GM18507 (cell line): Measurements from ENCODE around the gene OSBPL3.

Source experiments
- DNase-seq: peaks from one replicate; pipeline ENCODE4 v3.0.0; 2011; ENCODE audit warnings: low read depth; ENCODE audit not compliant: insufficient read length; ENCODE audit errors: extremely low spot score
- FAIRE-seq: peaks from 2 replicates; lab custom pipeline; 2011; peaks lifted over from hg19 to GRCh38; lab: Jason Lieb, UNC

Gene OSBPL3

DNA sequence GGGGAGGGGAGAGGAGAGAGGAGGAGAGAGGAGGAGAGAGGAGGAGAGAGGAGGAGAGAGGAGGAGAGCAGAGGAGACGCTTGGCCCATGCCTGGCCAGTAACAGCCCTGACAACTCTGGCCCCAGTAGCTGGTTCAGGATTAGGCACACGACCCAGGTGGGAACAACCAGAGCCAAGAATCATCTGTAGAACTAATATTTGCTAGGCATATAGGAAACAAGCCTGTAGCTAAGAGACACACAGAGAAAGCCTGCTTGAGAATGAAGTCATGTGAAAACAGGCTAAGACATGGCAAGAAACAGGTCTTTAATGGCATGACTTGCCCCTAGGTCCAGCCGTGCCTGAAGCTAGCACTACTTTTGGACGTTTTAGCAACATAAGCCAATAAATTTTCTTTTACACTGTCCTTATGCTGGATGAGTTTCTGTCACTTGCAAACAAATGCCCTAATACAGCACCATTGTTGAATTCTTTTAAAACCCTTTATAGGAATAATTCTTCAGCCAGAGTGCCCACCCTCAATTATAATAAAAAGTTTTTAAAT is 17.5 kb downstream of the OSBPL3 start:
- DNase-seq (no peak), FAIRE-seq (no peak)

DNA sequence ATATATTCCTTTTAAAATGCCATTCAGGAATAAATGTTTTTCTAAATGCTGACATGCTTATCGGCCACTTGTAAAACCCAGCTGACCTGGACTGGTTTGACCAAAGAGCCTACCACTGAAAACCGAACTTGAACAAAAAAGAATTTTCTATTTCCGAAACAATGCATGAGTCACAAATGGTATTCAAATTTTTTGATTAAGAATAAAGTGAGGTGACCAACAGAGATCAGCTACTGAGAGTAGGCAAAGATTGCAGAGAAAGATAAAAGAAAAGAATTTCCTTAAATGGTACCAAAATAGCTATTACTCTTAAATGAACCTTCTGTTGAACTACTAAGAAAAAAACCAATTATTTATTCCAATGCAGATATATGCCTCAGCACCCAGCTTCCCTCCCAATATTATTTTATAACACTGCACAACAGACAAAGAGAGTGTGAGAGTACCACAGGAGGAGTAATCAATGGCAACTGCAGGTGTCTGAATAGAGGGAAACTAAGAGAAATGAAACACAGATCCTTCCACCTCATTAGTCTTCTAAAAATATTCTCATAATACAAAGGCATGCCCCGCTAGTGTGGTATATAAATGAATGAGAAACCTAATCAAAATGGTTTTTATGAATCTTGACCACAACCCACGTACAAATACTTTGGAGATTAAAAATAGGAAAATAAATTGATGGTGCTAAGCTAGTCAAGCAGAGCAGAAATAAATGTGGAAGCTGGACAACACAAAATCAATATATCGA is 20.1 kb downstream of the OSBPL3 start:
- no peak for DNase-seq
- no peak for FAIRE-seq

DNA sequence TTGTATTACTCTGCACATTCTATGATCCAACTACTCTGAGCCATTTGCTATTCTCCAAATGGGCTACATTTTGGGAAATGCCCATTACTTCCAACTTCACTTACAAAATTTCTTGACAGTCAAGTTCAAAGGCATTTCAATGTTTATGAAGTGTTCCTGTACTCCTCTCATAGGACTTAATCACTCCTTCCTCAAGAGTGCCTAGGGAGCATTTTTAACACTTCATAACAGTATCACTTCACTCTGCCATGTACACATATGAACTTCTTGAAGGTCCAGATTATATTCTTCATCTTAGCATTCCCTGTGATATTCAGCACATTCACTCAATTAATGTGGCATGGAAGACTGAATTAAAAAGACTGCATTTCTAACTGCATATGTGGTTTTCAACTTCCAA is 21.6 kb downstream of the OSBPL3 start:
- FAIRE-seq (no peak), DNase-seq (no peak)

DNA sequence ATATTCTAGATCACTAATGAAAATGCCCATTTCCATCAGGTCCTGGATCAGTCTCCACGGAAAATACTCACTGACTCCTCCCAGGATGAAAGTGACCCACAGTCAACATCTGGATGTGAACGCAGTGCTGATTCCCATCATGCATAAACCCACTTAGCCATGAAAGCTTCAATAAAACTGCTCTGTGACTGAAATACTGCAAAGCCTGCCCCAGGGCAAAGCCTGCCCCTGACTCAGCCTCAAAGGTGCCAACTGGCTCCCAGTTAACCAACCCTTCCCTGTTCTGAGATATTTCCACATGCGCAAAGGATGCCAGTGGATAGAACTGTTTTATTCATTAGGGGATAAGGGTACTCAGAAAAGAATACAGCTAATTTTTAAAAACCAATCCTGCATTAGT is 24.0 kb downstream of the OSBPL3 start:
- no peak for FAIRE-seq
- DNase-seq = no peak

DNA sequence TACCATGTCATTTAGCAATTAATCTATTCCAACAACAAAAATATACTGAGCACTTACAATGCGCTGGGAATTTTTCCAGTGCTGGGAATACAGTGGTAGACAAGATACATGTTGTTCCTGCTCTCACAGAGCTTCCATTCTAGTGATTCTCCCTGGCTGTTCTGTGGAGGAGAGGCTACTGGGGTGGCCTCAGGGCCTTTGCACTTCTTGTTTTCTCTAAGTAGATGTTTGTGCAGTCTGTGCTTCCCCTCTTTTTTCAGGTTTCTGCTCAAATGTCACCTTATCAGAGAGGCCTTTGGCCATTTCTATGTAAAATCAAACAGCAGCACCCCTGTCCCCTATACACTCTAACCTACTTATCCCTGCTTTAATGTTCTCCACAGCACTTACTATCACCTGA is 24.7 kb downstream of the OSBPL3 start:
- DNase-seq = no peak
- no peak for FAIRE-seq

DNA sequence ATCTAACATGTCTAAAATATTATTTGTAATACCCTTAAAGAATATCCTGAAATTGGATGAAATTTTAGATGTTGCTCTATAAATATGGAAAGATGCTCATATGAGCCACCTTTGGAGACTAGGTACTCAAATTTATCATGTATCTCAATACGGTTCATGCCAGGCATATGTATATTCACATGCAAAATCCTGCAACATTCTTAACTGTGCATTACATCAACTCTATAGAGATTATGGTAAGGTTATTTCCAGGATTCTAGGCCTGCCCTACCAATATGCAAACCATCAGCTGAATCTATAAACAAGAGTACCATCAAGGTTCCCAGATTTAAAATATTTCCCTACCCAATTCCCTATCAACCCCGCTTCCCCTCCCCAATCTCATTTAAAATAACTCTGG is 27.5 kb downstream of the OSBPL3 start:
- DNase-seq = no peak
- no peak for FAIRE-seq

DNA sequence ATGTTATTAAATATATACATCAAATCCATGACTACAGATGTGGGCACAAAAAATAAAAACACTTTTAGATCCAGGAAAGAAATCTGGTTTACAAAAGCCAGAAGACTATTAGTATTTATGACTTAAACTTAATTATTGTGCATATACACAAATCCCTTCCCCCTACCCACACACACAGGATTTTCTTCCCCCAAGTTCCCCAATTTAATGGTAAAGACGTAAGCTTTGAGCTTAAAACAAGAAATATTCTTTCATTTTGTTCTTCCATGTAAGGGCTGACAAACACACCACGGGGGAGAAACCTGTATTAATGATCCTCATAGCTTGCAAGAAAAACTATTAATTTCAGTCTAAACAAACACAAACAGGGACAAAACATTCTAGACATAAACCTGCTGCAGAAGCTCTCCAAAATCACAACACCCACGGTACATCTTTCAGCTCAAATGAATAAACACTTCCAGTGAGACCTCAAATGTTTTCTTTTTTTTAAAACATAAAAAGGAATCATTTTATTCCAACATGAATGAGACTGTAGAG is 28.5 kb downstream of the OSBPL3 start:
- FAIRE-seq (no peak), DNase-seq (no peak)

DNA sequence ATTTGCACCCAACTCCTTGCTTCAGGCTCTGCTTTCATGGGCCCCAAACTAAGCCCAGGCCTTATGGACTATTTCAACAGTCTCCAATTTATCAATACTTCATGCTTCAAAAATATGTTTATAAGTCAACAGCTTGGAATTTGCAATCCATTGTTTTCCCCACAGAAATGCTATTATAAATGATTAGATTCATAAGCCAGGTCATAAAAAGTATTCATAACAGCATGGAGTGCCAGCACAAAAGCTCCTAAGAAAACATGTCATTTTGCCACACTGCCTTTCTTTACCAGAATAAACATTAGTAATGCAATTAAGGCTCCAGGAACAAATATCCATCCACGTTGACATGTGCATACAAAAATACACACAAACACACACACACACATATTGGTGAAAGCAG is 30.1 kb downstream of the OSBPL3 start:
- no peak for DNase-seq
- no peak for FAIRE-seq

DNA sequence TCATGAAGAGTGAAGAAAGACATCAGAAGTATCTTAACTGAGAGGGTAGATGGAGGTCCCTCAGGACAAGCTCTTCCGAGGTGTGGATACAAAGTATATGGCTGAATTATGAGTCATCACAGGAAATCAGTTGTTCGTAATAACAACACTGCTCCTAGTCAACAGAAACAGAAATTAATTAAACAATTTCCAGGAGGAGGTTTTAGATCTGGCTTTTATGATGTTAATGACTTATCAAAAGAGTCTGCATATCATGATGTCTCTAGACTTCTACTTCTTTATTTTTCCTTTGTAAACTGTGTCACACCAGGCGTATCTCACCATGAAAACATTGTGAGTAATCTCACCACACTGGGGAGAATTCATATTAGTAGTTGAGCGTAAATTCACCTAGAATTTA is 31.2 kb downstream of the OSBPL3 start:
- FAIRE-seq = no peak

DNA sequence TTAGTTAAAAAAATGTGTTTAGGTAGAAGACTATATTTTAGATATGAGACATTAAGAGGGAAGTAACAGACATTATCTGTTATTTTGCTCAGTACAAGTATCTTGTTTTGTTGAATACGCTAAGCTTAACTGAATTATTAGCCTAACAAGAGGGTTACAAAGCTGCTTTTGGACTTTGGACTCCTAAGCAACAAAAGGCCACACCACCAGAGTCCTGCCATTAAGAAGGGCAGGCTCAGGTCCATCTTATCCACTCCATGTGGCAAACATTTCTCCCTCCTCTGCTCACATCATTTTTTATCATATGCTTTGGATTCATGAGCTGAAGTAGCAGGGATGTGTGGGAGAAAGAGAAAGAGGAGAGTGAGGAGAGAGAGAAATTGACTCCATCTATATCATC is 33.5 kb downstream of the OSBPL3 start:
- FAIRE-seq (no peak), DNase-seq (no peak)

More for the DNA sequence above, 31.2 kb downstream of the OSBPL3 start:
- DNase-seq = no peak

DNA sequence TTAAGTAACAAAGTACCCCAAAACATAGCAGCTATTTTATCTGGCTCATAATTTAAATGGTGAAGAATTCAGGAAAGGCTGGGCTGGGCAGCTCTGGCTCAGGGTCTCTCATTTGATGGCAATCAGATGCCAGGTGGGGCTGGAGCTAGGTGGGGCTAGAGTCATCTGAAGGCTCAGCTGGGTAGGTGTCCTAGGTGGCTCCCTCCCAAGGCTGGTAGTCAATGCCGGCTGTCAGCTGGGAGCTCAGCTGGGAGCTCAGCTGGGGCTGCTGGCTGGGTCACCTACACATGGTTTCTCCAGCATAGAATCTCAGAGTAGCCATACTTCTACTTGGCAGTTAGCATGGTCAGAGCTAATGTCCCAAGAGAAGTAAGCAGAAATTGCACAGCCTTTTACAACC is 34.1 kb downstream of the OSBPL3 start:
- no peak for DNase-seq
- FAIRE-seq = no peak

DNA sequence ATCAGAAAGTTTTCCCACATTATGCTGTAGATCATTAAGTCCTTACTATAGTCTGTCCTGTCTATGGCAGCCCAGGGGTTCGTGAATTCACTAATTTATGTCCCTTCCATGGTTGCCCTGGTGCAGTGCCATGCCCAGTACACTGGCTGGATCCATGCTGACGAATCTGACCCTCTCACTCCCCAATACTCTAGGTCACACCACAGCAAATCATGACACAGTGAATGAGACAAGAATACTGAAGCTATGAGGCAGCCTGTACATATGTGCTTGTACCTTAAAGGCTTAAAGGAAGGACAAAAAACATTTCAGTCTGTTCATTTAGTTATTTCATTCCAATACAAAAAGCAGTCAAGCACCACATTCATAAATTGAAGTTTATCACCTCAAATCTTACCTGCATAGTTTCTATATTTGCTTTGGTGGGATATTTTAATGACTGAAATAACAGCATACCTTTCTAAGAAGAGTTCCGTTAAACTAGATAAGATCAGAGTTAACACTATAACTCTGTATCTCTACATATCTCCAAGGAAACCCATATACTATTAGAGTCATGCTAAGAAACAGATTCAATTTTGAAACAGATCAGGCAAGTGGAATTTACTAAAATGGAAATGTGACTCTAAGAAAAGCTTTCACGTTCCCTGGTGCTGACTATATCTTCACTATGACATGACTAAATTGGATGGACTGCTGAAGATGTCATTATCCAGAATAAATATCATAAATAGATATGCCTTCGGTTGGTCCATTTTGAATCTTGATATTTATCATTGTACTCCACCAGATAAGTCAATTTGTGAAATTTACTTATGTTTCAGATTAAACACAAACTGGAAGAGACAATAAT is 36.7 kb downstream of the OSBPL3 start:
- DNase-seq = no peak
- FAIRE-seq = no peak

DNA sequence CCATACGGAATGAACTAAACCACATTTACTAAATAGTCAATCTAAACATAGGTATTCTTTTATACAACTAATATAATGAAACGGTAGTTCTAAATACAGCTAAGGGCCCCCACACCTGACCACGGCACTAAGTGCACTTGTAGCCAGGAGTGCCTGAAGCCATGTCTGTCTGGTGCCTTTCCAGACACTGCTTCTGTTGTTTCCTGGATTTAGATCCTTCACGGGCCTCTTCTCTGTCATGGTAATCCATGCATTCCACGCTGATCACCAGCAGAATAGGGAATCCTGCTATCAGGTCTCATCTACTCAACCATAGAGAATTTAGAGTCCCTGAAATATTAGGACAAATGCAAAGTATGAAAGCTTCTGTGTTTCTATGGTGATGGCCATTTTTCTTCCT is 37.8 kb downstream of the OSBPL3 start:
- DNase-seq (no peak), FAIRE-seq (no peak)

DNA sequence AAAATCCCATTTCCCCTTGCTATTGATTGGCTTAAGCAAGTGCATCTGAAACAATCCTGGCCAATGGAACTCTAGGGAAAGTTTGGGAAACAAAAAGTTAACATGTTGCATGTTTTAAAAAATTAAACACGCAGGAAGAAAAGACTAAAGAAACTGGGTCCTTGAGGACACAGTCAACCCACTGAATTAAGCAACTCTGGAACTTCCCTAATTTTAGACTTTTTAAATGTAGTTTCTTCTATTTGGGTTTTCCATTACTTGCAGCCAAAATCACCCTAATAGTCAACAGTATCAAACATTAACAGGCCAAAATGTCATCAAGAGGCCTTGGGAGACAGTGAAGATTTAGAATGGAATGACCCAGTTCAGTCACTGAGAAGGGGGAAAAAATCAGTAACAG is 40.6 kb downstream of the OSBPL3 start:
- FAIRE-seq (peak; percentile 58), DNase-seq (no peak)

DNA sequence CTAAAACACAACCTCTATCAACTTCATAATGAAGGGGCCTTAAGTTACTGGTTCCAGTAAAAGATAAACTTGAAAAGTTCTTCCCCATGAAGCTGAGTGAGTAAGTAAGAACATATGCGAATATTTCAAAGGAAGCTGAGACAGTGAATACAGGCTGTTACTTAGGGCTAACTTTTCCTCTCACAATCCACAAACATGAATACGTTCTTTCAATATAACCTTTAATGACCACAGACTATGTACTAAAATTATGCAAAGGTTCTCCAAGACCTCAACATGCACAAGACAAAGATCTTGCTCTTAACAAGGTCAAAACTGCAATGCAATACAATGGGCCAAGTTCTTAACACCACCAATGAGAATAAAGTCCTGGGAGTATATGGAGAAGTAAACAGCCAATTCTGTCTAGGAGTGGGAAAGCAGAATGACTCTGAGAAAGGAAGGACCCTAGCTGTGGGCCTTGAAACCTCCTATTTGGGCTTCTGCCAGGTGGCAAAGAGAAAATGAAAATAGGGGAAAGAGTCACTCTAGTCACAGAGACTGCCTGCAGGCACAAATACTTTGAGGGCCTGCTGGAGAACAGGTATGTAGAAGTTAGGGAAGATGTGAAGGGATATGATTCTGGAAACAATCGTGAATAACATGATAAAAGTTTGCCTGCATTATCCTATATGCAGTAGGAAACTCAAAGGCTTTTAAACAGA is 43.7 kb downstream of the OSBPL3 start:
- no peak for DNase-seq

DNA sequence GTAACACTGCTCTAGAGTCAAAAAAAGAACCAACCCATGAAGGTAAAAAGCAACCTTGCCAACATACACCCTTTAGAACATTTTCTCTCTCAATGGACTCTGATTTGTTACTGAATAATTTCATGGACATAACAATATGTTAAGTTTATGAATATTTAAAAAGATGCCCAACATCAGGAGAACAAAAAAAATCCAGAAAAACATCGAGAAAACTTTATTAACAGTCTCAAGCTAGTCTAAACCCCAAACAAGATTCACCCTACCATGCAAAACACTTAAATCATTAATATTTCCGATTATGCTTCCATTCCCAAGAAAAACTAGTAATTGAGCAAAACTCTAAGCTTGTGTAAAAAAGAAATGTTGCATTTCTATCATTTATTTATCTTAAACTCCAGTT is 46.7 kb downstream of the OSBPL3 start:
- DNase-seq (no peak), FAIRE-seq (no peak)

More for the DNA sequence above, 43.7 kb downstream of the OSBPL3 start:
- FAIRE-seq = peak; percentile 35

DNA sequence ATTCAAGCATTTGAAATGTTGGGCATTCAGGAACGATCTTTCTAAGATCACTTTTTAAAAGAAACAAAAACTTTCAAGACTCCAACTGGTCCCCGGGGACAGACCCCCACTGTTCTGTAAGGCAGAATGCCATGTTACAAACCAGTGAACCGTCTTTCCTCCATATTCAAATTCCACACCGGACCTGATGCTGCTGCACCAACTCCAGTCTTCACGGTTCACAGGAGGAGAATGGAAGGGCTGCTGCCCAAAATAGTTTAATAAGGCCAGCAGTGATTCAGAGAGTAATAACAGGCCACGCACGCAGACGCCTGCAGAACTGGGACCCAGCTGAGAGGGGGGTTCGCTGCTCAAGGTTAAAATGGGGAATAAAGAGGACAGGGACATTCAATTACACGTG is 47.2 kb downstream of the OSBPL3 start:
- DNase-seq (no peak), FAIRE-seq (peak; percentile 72)

DNA sequence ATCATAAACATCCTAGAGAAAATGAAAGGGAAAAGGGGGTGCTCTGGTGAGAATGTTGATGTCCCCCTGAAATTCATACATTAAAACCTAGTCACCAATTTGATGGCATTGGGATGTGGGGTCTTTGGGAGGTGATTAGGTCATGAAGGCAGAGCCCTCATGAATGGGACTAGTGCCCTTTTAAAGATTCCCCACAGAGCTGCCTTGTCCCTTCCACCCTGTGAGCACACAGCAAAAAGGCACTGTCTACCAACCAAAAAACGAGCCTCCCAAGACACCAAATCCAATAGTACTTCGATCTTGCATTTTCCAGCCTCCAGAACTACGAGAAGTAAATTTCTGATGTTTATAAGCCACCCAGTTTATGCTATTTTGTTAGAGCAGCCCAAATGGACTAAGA is 47.6 kb downstream of the OSBPL3 start:
- no peak for FAIRE-seq

DNA sequence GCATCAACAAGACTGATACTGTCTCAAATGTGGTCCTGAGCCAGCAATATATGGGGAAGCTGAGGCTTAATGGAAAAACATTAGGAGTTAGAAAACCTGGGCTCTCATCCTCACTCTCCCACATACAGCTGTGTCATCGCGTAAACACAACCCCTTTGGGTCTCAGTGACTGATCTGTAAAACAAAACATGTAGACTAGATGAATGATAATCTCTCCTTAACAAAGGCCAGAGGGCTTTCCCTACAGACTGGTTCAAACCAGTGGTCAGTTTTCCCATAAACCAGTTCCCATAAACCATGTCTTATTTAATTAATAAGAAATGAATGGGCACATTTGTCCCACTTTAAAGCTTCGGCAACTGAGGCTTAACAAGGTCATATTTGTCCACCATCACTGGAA is 48.1 kb downstream of the OSBPL3 start:
- no peak for DNase-seq
- no peak for FAIRE-seq

More for the DNA sequence above, 47.6 kb downstream of the OSBPL3 start:
- DNase-seq = no peak

DNA sequence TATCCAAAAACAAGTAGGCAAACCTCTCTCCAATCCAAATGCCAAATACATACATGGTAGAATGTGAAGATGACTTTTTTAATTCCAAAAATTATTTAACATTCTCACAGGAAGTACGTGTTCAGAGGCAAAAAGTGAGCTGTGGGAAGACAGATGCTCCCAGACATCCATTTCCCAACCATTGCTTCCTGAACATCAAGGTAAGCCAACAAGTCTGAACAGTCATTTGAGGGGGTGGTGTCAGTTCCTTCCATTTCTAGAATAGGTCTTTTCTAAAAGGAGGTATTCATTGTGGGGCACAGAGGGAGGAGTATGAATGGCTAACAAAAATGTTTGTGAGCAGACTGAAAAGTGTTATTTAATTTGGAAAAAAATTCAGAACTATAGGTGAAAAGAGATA is 49.1 kb downstream of the OSBPL3 start:
- DNase-seq (no peak), FAIRE-seq (peak; percentile 55)
